Ishikawa (cell line): ENCODE measurements around the gene GABRD.

Source experiments
- CEBPB ChIP-seq: IDR thresholded peaks from 2 replicates; pipeline ENCODE4 v1.6.1; 2012
- EGR1 ChIP-seq: IDR thresholded peaks from 2 replicates; pipeline ENCODE4 v1.6.1; 2012
- EP300 ChIP-seq: IDR thresholded peaks from 2 replicates; pipeline ENCODE4 v1.6.1; 2012; ENCODE audit warnings: borderline replicate concordance
- FOXM1 ChIP-seq: IDR thresholded peaks from 2 replicates; pipeline ENCODE4 v1.6.1; 2012; ENCODE audit warnings: low read depth, borderline replicate concordance
- RAD21 ChIP-seq: IDR thresholded peaks from 2 replicates; pipeline ENCODE4 v1.6.1; 2012; ENCODE audit warnings: low read depth
- REST ChIP-seq: IDR thresholded peaks from 2 replicates; pipeline ENCODE4 v1.6.1; 2012; ENCODE audit warnings: low read depth, mild to moderate bottlenecking
- TAF1 ChIP-seq: IDR thresholded peaks from 2 replicates; pipeline ENCODE4 v1.6.1; 2012; ENCODE audit warnings: low read depth, mild to moderate bottlenecking
- TCF12 ChIP-seq: IDR thresholded peaks from 2 replicates; pipeline ENCODE4 v1.6.1; 2012; ENCODE audit warnings: low read depth
- YY1 ChIP-seq: IDR thresholded peaks from 2 replicates; pipeline ENCODE4 v1.6.1; 2012; ENCODE audit warnings: low read depth
- TF ChIP-seq, protein P1 (sequence below): IDR thresholded peaks from 2 replicates; pipeline ENCODE4 v1.6.1; 2012
- TF ChIP-seq, protein P2 (sequence below): IDR thresholded peaks from 2 replicates; pipeline ENCODE4 v1.6.1; 2012

GRCh38 chr1:1975535-1975934 lies 43.6 kb upstream of the GABRD start:
- TF ChIP-seq CEBPB: no peak
- no peak for TF ChIP-seq TCF12
- TF ChIP-seq FOXM1: no peak
- TF ChIP-seq EP300: no peak
- no peak for TF ChIP-seq REST
- TF ChIP-seq RAD21: no peak
- TF ChIP-seq TAF1: no peak
- TF ChIP-seq, protein P1, sequence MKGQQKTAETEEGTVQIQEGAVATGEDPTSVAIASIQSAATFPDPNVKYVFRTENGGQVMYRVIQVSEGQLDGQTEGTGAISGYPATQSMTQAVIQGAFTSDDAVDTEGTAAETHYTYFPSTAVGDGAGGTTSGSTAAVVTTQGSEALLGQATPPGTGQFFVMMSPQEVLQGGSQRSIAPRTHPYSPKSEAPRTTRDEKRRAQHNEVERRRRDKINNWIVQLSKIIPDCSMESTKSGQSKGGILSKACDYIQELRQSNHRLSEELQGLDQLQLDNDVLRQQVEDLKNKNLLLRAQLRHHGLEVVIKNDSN: no peak
- TF ChIP-seq YY1: no peak
- TF ChIP-seq, protein P2, sequence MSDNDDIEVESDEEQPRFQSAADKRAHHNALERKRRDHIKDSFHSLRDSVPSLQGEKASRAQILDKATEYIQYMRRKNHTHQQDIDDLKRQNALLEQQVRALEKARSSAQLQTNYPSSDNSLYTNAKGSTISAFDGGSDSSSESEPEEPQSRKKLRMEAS: no peak
- TF ChIP-seq EGR1: no peak
